Skeletal muscle cell (primary cell): Measurements from ENCODE around the gene BTF3L4.
"Not testable (repeated sequence)": the region's sequence is repeated elsewhere in the genome, so short reads cannot be mapped to it uniquely, and the experiment has no call there.

Experiments
- DNase-seq: peaks from one replicate; pipeline ENCODE4 v3.0.0-alpha.2; 2010; ENCODE audit warnings: low read depth
- H3K4me3 ChIP-seq: 2 replicates; pipeline ENCODE4 v1.5.1; 2011; ENCODE audit warnings: low read depth, mild to moderate bottlenecking, control low read depth, low read length, moderate library complexity

The BTF3L4 gene

GRCh38 chr1:52056163-52056936, at the start of gene BTF3L4:
BTF3L4 (plus strand) TSS chr1:52056295; CDS start chr1:52059848, 3,553 bp downstream.
- H3K4me3 ChIP-seq: peak within 1 kb of the TSS; percentile 74
- peak; percentile 73 for DNase-seq

GRCh38 chr1:52007215-52008002, 48.7 kb upstream of the BTF3L4 start:
- DNase-seq: no peak
- H3K4me3 ChIP-seq: no peak overlapping the region

GRCh38 chr1:52008071-52008809, 47.9 kb upstream of the BTF3L4 start:
- no peak overlapping the region for H3K4me3 ChIP-seq

GRCh38 chr1:52022133-52022532, 34.0 kb upstream of the BTF3L4 start:
- DNase-seq: no peak
- no peak overlapping the region for H3K4me3 ChIP-seq

More at GRCh38 chr1:52008071-52008809, 47.9 kb upstream of the BTF3L4 start:
- DNase-seq: no peak

GRCh38 chr1:52026278-52026677, 29.8 kb upstream of the BTF3L4 start:
- DNase-seq: no peak
- no peak overlapping the region for H3K4me3 ChIP-seq

- H3K4me3 ChIP-seq: no peak overlapping the region
- no peak for DNase-seq
Observed at GRCh38 chr1:52028328-52028727, 27.8 kb upstream of the BTF3L4 start.

- H3K4me3 ChIP-seq, DNase-seq: not testable (repeated sequence)
Observed at GRCh38 chr1:52028839-52029238, 27.3 kb upstream of the BTF3L4 start.

GRCh38 chr1:52032124-52032784, 23.8 kb upstream of the BTF3L4 start:
- no peak for DNase-seq
- peak overlapping the region; percentile 81 for H3K4me3 ChIP-seq

GRCh38 chr1:52032785-52033131, 23.3 kb upstream of the BTF3L4 start:
- peak; percentile 39 for DNase-seq
- H3K4me3 ChIP-seq: peak overlapping the region; percentile 81

GRCh38 chr1:52033190-52034049, 22.7 kb upstream of the BTF3L4 start, which contains the start of gene KTI12:
KTI12 (minus strand) TSS chr1:52033810; CDS start chr1:52033761, 49 bp downstream.
- peak; percentile 76 for DNase-seq
- peak within 1 kb of the TSS; percentile 81 for H3K4me3 ChIP-seq

GRCh38 chr1:52034050-52034384, 22.1 kb upstream of the BTF3L4 start:
- H3K4me3 ChIP-seq: peak overlapping the region; percentile 81
- no peak for DNase-seq

- H3K4me3 ChIP-seq: no peak overlapping the region
- DNase-seq: peak; percentile 44
Observed at GRCh38 chr1:52037402-52037814, 18.7 kb upstream of the BTF3L4 start.

GRCh38 chr1:52037909-52038308, 18.2 kb upstream of the BTF3L4 start:
- DNase-seq: no peak
- H3K4me3 ChIP-seq: no peak overlapping the region

- DNase-seq: no peak
Observed at GRCh38 chr1:52041551-52042185, 14.4 kb upstream of the BTF3L4 start.

GRCh38 chr1:52045236-52045635, 10.9 kb upstream of the BTF3L4 start:
- no peak overlapping the region for H3K4me3 ChIP-seq
- no peak for DNase-seq

More at GRCh38 chr1:52041551-52042185, 14.4 kb upstream of the BTF3L4 start:
- H3K4me3 ChIP-seq: no peak overlapping the region

GRCh38 chr1:52045666-52046195, 10.4 kb upstream of the BTF3L4 start:
- H3K4me3 ChIP-seq, DNase-seq: not testable (repeated sequence)

- DNase-seq: not testable (repeated sequence)
Observed at GRCh38 chr1:52049337-52049736, 6.8 kb upstream of the BTF3L4 start.

GRCh38 chr1:52053862-52054261, 2.2 kb upstream of the BTF3L4 start:
- H3K4me3 ChIP-seq: peak overlapping the region; percentile 74
- DNase-seq: no peak

More at GRCh38 chr1:52049337-52049736, 6.8 kb upstream of the BTF3L4 start:
- not testable (repeated sequence) for H3K4me3 ChIP-seq
